ENCODE results near the gene REXO5.

DNA sequence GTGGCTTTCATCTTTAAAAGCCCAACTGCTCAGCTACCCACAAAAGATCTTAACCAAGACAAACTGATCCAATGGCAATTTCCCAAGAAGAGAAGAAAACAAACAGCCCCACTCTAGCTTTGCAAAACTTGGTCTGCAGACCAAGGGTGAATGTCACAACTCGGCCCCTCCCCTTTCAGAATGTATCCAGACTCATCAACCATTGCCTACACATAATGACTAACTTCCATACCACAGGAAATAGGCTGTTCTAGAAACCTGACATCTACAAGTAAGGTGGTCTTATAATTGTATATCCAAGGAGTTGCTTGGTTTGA, 77.9 kb downstream of the REXO5 start:
- TF ChIP-seq, protein P1, sequence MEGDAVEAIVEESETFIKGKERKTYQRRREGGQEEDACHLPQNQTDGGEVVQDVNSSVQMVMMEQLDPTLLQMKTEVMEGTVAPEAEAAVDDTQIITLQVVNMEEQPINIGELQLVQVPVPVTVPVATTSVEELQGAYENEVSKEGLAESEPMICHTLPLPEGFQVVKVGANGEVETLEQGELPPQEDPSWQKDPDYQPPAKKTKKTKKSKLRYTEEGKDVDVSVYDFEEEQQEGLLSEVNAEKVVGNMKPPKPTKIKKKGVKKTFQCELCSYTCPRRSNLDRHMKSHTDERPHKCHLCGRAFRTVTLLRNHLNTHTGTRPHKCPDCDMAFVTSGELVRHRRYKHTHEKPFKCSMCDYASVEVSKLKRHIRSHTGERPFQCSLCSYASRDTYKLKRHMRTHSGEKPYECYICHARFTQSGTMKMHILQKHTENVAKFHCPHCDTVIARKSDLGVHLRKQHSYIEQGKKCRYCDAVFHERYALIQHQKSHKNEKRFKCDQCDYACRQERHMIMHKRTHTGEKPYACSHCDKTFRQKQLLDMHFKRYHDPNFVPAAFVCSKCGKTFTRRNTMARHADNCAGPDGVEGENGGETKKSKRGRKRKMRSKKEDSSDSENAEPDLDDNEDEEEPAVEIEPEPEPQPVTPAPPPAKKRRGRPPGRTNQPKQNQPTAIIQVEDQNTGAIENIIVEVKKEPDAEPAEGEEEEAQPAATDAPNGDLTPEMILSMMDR (conservative IDR thresholded peaks at IDR 0.05; ENCODE audit: low read depth, low read length): no peak
- TF ChIP-seq EZH2 (IDR thresholded peaks at IDR 0.05; ENCODE audit: low read length, unreplicated experiment) (no peak), EZH2phosphoT487 (IDR thresholded peaks at IDR 0.05; ENCODE audit: borderline replicate concordance, low read length) (no peak)
